Liver (tissue), 9 donors: Measurements from ENCODE around the gene NKD1. TPM values are rescaled to one million over a fixed set of nuclear protein-coding genes. Genes with fewer than 3 reads are reported as not detected.

ENCODE experiments used
- DNase-seq: peaks from one replicate; pipeline ENCODE4 v3.0.0-alpha.2; 2017; ENCODE audit warnings: low spot score
- H3K27ac ChIP-seq, 2 donors: one replicate each; pipeline ENCODE4 v1.7.0; 2013; ENCODE audit warnings: inconsistent platforms in 2 of 2, low read length in 2 of 2, control low read depth in 1 of 2, low read depth in 1 of 2, mild to moderate bottlenecking in 1 of 2
- H3K27me3 ChIP-seq, 4 donors: one replicate each; pipeline versions ENCODE4 v1.6.1 to v1.7.0; 2013; ENCODE audit warnings: low read length in 3 of 4, inconsistent platforms in 1 of 4, mild to moderate bottlenecking in 1 of 4, moderate library complexity in 1 of 4; ENCODE audit not compliant: control insufficient read depth in 4 of 4, insufficient read depth in 4 of 4
- H3K36me3 ChIP-seq, 4 donors: one replicate each; pipeline versions ENCODE4 v1.6.1 to v1.7.0; 2013; ENCODE audit warnings: low read length in 3 of 4, mild to moderate bottlenecking in 3 of 4, low read depth in 1 of 4, moderate library complexity in 1 of 4; ENCODE audit not compliant: control insufficient read depth in 4 of 4, insufficient read depth in 3 of 4
- H3K4me1 ChIP-seq, 4 donors: one replicate each; pipeline versions ENCODE4 v1.6.1 to v1.7.0; 2013; ENCODE audit warnings: low read length in 3 of 4, mild to moderate bottlenecking in 3 of 4, moderate library complexity in 1 of 4; ENCODE audit not compliant: control insufficient read depth in 4 of 4, insufficient read depth in 4 of 4
- H3K4me3 ChIP-seq, 3 donors: one replicate each; pipeline versions ENCODE4 v1.6.1 to v1.7.0; 2013; ENCODE audit warnings: low read length in 3 of 3, control low read depth in 1 of 3, low read depth in 1 of 3, mild to moderate bottlenecking in 1 of 3
- H3K9ac ChIP-seq, 2 donors: one replicate each; pipeline ENCODE4 v1.7.0; 2013; ENCODE audit warnings: low read length in 2 of 2, mild to moderate bottlenecking in 2 of 2, moderate library complexity in 2 of 2, control low read depth in 1 of 2, low read depth in 1 of 2
- H3K9me3 ChIP-seq, 4 donors: one replicate each; pipeline versions ENCODE4 v1.6.1 to v1.7.0; 2013; ENCODE audit warnings: low read length in 3 of 4; ENCODE audit not compliant: control insufficient read depth in 4 of 4
- FOXA2 ChIP-seq: IDR thresholded peaks from 2 replicates; pipeline ENCODE4 v1.6.1; 2016; ENCODE audit warnings: antibody characterized with exemption
- GABPA ChIP-seq, 2 donors: IDR thresholded peaks in 1 of 2; conservative IDR thresholded peaks in 1 of 2; 2 replicates each; pipeline ENCODE4 v1.6.1; 2016; ENCODE audit warnings: antibody characterized with exemption in 2 of 2, mild to moderate bottlenecking in 1 of 2, moderate library complexity in 1 of 2
- HNF4A ChIP-seq, 2 donors: conservative IDR thresholded peaks; 2 replicates each; pipeline ENCODE4 v1.6.1; 2016; ENCODE audit warnings: antibody characterized with exemption in 2 of 2, mild to moderate bottlenecking in 2 of 2
- HNF4G ChIP-seq: IDR thresholded peaks from 2 replicates; pipeline ENCODE4 v1.6.1; 2016; ENCODE audit warnings: antibody characterized with exemption
- JUND ChIP-seq, 2 donors: IDR thresholded peaks; 2 replicates each; pipeline ENCODE4 v1.6.1; 2016; ENCODE audit warnings: antibody characterized with exemption in 2 of 2
- RAD21 ChIP-seq, 2 donors: IDR thresholded peaks; 2 replicates each; pipeline ENCODE4 v1.6.1; 2016; ENCODE audit warnings: antibody characterized with exemption in 2 of 2, mild to moderate bottlenecking in 2 of 2
- RXRA ChIP-seq, 2 donors: IDR thresholded peaks; 2 replicates each; pipeline ENCODE4 v1.6.1; 2017 to 2018; ENCODE audit warnings: antibody characterized with exemption in 2 of 2, mild to moderate bottlenecking in 1 of 2
- SP1 ChIP-seq: IDR thresholded peaks from 2 replicates; pipeline ENCODE4 v1.6.1; 2018; ENCODE audit warnings: antibody characterized with exemption, mild to moderate bottlenecking
- TAF1 ChIP-seq: conservative IDR thresholded peaks from 2 replicates; pipeline ENCODE4 v1.6.1; 2016; ENCODE audit warnings: antibody characterized with exemption, mild to moderate bottlenecking
- WGBS: extraction: QIAGEN DNeasy Blood & Tissue Kit; methylation state at CpG from one replicate; pipeline ENCODE4 v1.1.7; 2013; 5-methylcytosine and 5-hydroxymethylcytosine counted together
- polyA plus RNA-seq, 2 donors: library from polyadenylated mRNA; stranded (reverse) in 1 of 2; unstranded in 1 of 2; fragments of 200-250 nt in 1 of 2; fragments of >200 nt in 1 of 2; fragmentation: Nextera tagmentation in 1 of 2; extraction: Ambion mirVana in 1 of 2; gene quantifications; one replicate each; pipeline versions ENCODE4 v1.2.1 to v1.2.3, GENCODE V29; 2013 to 2015
- total RNA-seq, 2 donors: library from RNA; depleted of rRNA; stranded (reverse); fragments of >200 nt; gene quantifications; one replicate each; pipeline ENCODE4 v1.2.3, GENCODE V29; 2014
- TF ChIP-seq, protein P1 (sequence below): IDR thresholded peaks from 2 replicates; pipeline ENCODE4 v1.6.1; 2016; ENCODE audit warnings: antibody characterized with exemption
- TF ChIP-seq, protein P2 (sequence below): IDR thresholded peaks from 2 replicates; pipeline ENCODE4 v1.6.1; 2016; ENCODE audit warnings: antibody characterized with exemption
- TF ChIP-seq, protein P3 (sequence below): IDR thresholded peaks from 2 replicates; pipeline ENCODE4 v1.6.1; 2016; ENCODE audit warnings: antibody characterized with exemption, mild to moderate bottlenecking
- donor health status: healthy.
- donor health status: healthy.
- donor health status: healthy.
- donor health status: healthy.
- donor health status: healthy.

Gene NKD1
- total and polyA plus RNA-seq, 4 donors, result 0.28 to 3.5 (median 0.85) TPM

DNA sequence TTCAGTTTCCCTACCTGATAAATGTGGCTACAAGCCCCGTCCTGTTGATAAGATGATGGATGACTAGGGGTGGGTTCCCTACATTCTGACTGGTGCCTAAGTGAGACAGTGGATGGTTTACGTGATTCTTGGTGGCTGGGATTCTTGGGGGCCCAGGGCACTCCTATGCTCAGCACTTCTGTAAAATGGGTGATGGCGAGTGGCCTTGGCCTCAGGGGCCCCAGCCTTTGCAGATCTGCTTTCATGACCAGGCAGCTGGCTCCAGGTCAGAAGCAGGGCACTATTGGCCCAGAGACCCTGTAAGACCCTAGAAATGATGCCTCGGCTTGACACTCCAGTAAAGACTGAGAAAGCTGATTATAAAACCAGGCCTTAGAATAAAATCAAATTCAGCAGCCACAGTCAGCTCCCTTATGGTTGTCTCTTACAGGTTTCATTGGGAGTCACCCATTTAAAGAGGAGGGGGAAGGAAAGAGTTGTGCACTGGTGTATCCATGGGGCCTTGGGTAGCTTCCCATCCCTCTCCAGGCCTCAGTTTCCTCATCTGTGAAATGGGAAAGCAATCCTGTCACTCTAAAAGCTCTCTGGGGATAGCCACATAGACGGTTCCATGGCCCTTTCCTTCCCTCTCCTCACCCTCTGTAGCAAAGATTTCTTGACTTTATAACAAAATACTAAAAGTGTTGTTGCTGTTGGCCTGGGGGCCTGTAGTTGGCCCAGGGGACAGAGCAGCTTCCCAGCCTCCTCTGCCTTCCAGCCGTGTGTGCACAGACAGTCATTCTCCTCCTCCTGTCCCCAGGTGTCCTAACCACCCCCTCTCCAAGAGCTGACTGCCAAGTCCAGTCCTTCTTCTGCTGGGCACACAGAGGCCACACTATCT, 131.7 kb downstream of the NKD1 start (continued):
- TF ChIP-seq, protein P1, sequence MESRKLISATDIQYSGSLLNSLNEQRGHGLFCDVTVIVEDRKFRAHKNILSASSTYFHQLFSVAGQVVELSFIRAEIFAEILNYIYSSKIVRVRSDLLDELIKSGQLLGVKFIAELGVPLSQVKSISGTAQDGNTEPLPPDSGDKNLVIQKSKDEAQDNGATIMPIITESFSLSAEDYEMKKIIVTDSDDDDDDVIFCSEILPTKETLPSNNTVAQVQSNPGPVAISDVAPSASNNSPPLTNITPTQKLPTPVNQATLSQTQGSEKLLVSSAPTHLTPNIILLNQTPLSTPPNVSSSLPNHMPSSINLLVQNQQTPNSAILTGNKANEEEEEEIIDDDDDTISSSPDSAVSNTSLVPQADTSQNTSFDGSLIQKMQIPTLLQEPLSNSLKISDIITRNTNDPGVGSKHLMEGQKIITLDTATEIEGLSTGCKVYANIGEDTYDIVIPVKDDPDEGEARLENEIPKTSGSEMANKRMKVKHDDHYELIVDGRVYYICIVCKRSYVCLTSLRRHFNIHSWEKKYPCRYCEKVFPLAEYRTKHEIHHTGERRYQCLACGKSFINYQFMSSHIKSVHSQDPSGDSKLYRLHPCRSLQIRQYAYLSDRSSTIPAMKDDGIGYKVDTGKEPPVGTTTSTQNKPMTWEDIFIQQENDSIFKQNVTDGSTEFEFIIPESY, result no peak

DNA sequence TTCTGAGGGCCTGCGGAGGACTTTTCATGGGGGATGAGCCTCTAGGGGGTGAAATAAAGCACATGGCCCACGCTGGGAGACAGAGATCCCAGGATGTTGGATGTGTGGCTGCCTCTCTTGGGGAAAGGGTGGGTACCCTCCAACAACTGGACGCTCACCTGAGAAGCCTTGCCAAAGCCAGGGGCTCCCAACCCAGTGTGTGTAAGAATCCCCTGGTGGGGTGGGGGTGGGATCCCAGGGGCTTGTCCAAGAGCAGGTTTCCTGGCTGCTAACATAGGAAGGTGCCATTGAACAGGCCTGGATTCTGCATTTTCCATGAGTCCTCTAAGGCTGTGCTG, 132.3 kb downstream of the NKD1 start:
- Histone ChIP-seq H3K9me3 (no peaks in the 10 kb centered on the region), H3K36me3 (no peaks in the 10 kb centered on the region), H3K4me3 (peak overlapping the region in 1 of 3 donors; percentile 21), H3K27me3 (no peaks in the 10 kb centered on the region), H3K9ac (peak overlapping the region; percentile 22 to 27), H3K4me1 (no peaks in the 10 kb centered on the region), H3K27ac (peak overlapping the region in 1 of 2 donors; percentile 31)
- TF ChIP-seq SP1 (no peak), FOXA2 (no peak), TAF1 (no peak), HNF4A (conservative IDR thresholded peaks at IDR 0.05) (no peak), RXRA (IDR thresholded peaks at IDR 0.05) (no peak), RAD21 (IDR thresholded peaks at IDR 0.05) (no peak), GABPA (IDR thresholded peaks at IDR 0.05 in 1 of 2, conservative IDR thresholded peaks at IDR 0.05 in 1 of 2) (no peak), HNF4G (no peak), JUND (IDR thresholded peaks at IDR 0.05) (no peak)
- TF ChIP-seq, protein P2, sequence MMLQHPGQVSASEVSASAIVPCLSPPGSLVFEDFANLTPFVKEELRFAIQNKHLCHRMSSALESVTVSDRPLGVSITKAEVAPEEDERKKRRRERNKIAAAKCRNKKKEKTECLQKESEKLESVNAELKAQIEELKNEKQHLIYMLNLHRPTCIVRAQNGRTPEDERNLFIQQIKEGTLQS, result no peak
- DNase-seq, result no peak
- 85% methylated on average over 3 of the region's 3 CpGs for WGBS

DNA sequence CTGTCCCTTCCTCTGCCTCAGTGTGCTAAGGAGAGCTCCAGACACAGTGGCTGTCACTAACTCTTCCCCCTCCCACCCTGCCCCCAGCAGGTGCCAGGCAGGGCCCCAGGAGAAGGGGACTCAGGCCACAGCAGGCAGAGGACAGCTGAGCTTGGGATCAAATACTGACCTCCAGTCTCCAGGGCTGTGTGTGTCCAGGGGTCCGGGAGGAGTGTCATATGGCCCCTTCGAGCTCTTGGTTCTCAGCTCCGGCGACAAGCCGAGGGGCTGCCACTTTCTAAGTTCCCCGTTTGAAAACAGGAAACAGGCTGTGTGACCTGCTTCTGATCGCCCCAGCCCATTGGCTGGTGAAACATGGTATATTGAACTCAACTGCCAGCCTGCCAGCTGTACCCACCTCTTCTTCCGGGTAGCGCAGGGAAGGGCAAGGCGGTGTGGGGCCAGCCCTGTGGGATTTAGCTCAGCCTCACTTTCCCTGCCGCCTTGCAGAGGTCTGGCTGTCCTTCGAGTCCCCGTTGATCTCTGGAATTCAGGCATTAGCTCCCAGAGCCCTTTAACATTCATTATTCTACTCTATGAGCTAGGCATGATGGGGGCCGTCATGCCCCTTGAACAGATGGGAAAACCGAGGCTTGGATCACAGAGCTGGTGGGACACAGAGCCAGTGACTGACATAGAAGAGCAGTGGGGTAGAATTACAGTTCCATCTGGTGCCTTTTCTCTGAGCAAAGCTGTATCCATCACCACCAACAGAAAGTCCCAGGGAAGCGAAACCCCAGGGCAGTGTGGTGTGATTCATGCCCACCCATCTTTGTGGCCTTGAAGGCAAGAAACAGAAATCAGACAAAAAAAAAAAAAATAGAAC, 133.1 kb downstream of the NKD1 start, which contains the start of gene SNX20:
Gene SNX20, minus strand, starts transcription at position 292 of the 865 bp plus-strand sequence. CDS start 3,786 bp downstream, outside the sequence.
- no peaks in the 10 kb centered on the region for H3K36me3 ChIP-seq
- peak within 1 kb of the TSS; percentile 22 to 27 for H3K9ac ChIP-seq
- peak within 1 kb of the TSS in 1 of 2 donors; percentile 31 for H3K27ac ChIP-seq
- WGBS, result 74% methylated on average over 16 of the region's 16 CpGs
- H3K4me1 ChIP-seq, result no peaks in the 10 kb centered on the region
- no peak for DNase-seq
- H3K27me3 ChIP-seq, result no peaks in the 10 kb centered on the region
- no peak for TF ChIP-seq HNF4A (conservative IDR thresholded peaks at IDR 0.05)
- TF ChIP-seq FOXA2, result no peak
- TF ChIP-seq, protein P3, sequence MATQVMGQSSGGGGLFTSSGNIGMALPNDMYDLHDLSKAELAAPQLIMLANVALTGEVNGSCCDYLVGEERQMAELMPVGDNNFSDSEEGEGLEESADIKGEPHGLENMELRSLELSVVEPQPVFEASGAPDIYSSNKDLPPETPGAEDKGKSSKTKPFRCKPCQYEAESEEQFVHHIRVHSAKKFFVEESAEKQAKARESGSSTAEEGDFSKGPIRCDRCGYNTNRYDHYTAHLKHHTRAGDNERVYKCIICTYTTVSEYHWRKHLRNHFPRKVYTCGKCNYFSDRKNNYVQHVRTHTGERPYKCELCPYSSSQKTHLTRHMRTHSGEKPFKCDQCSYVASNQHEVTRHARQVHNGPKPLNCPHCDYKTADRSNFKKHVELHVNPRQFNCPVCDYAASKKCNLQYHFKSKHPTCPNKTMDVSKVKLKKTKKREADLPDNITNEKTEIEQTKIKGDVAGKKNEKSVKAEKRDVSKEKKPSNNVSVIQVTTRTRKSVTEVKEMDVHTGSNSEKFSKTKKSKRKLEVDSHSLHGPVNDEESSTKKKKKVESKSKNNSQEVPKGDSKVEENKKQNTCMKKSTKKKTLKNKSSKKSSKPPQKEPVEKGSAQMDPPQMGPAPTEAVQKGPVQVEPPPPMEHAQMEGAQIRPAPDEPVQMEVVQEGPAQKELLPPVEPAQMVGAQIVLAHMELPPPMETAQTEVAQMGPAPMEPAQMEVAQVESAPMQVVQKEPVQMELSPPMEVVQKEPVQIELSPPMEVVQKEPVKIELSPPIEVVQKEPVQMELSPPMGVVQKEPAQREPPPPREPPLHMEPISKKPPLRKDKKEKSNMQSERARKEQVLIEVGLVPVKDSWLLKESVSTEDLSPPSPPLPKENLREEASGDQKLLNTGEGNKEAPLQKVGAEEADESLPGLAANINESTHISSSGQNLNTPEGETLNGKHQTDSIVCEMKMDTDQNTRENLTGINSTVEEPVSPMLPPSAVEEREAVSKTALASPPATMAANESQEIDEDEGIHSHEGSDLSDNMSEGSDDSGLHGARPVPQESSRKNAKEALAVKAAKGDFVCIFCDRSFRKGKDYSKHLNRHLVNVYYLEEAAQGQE, result no peak
- H3K9me3 ChIP-seq, result no peaks in the 10 kb centered on the region
- H3K4me3 ChIP-seq, result peak within 1 kb of the TSS in 1 of 3 donors; percentile 21
